H9 (cell line): Measurements from ENCODE around the gene PHYH. TPM values are rescaled to one million over a fixed set of nuclear protein-coding genes. Genes with fewer than 3 reads are reported as not detected.

Experiments used
- DNase-seq: peaks from one replicate; pipeline ENCODE4 v3.0.0-alpha.2; 2017
- H2AFZ ChIP-seq: one replicate; pipeline ENCODE4 v1.6.1; 2013; ENCODE audit warnings: mild to moderate bottlenecking, low read length, control low read depth, moderate library complexity
- H2AK5ac ChIP-seq: 2 replicates; pipeline ENCODE4 v1.6.1; 2013; ENCODE audit warnings: low read length, control low read depth, mixed read lengths; ENCODE audit not compliant: insufficient read length
- H2BK120ac ChIP-seq: one replicate; pipeline ENCODE4 v1.6.1; 2013; ENCODE audit warnings: low read depth, mild to moderate bottlenecking, low read length, control low read depth, inconsistent platforms; ENCODE audit not compliant: poor library complexity, severe bottlenecking
- H2BK12ac ChIP-seq: 2 replicates; pipeline ENCODE4 v1.6.1; 2013; ENCODE audit warnings: low read length, control low read depth, mixed read lengths, low read depth; ENCODE audit not compliant: insufficient read length
- H2BK15ac ChIP-seq: 2 replicates; pipeline ENCODE4 v1.6.1; 2013; ENCODE audit warnings: low read depth, low read length, control low read depth
- H2BK20ac ChIP-seq: one replicate; pipeline ENCODE4 v1.6.1; 2013; ENCODE audit warnings: low read depth, mild to moderate bottlenecking, low read length, control low read depth, inconsistent platforms; ENCODE audit not compliant: poor library complexity, severe bottlenecking
- H2BK5ac ChIP-seq: 2 replicates; pipeline ENCODE4 v1.6.1; 2013; ENCODE audit warnings: low read length, control low read depth, mixed read lengths; ENCODE audit not compliant: insufficient read length
- H3K14ac ChIP-seq: 2 replicates; pipeline ENCODE4 v1.6.1; 2013; ENCODE audit warnings: low read length, control low read depth; ENCODE audit not compliant: insufficient read depth
- H3K18ac ChIP-seq: 2 replicates; pipeline ENCODE4 v1.6.1; 2013; ENCODE audit warnings: low read depth, mild to moderate bottlenecking, mixed read lengths, low read length, control low read depth; ENCODE audit not compliant: insufficient read length
- H3K23ac ChIP-seq: 2 replicates; pipeline ENCODE4 v1.6.1; 2013; ENCODE audit warnings: low read length, control low read depth, mixed read lengths, low read depth; ENCODE audit not compliant: insufficient read length
- H3K23me2 ChIP-seq: 2 replicates; pipeline ENCODE4 v1.6.1; 2013; ENCODE audit warnings: low read depth, mild to moderate bottlenecking, mixed read lengths, low read length, control low read depth; ENCODE audit not compliant: insufficient read length, poor library complexity, severe bottlenecking
- H3K27ac ChIP-seq: 2 replicates; pipeline ENCODE4 v1.5.1; 2013; ENCODE audit warnings: low read length, control low read depth, mixed read lengths, low read depth; ENCODE audit not compliant: insufficient read length
- H3K27me3 ChIP-seq: 2 replicates; pipeline ENCODE4 v1.6.1; 2013; ENCODE audit warnings: low read length, control low read depth, inconsistent platforms; ENCODE audit not compliant: insufficient read depth
- H3K4ac ChIP-seq: 2 replicates; pipeline ENCODE4 v1.6.1; 2013; ENCODE audit warnings: low read depth, mild to moderate bottlenecking, control low read depth, inconsistent platforms, low read length, moderate library complexity
- H3K4me1 ChIP-seq: 2 replicates; pipeline ENCODE4 v1.6.1; 2013; ENCODE audit warnings: low read length, control low read depth, inconsistent platforms; ENCODE audit not compliant: insufficient read depth
- H3K4me2 ChIP-seq: 2 replicates; pipeline ENCODE4 v1.6.1; 2013; ENCODE audit warnings: low read length, control low read depth, mixed read lengths; ENCODE audit not compliant: insufficient read length, insufficient read depth
- H3K56ac ChIP-seq: 2 replicates; pipeline ENCODE4 v1.6.1; 2013; ENCODE audit warnings: low read depth, mild to moderate bottlenecking, mixed read lengths, low read length, control low read depth; ENCODE audit not compliant: insufficient read length
- H3K79me1 ChIP-seq: 2 replicates; pipeline ENCODE4 v1.6.1; 2013; ENCODE audit warnings: low read depth, mild to moderate bottlenecking, moderate library complexity, low read length, control low read depth, inconsistent platforms; ENCODE audit not compliant: insufficient read depth, poor library complexity, severe bottlenecking
- H3K79me2 ChIP-seq: 2 replicates; pipeline ENCODE4 v1.6.1; 2013; ENCODE audit warnings: low read length, control low read depth, inconsistent platforms; ENCODE audit not compliant: insufficient read depth
- H3K9ac ChIP-seq: 2 replicates; pipeline ENCODE4 v1.6.1; 2013; ENCODE audit warnings: low read length, control low read depth, mixed read lengths; ENCODE audit not compliant: insufficient read length; ENCODE audit errors: extremely low read depth
- H3K9me3 ChIP-seq: one replicate; pipeline ENCODE4 v1.6.1; 2013; ENCODE audit warnings: low read depth, low read length, inconsistent platforms; ENCODE audit not compliant: control insufficient read depth
- H3T11ph ChIP-seq: one replicate; pipeline ENCODE4 v1.6.1; 2013; ENCODE audit warnings: mild to moderate bottlenecking, low read length, control low read depth, inconsistent platforms
- H4K20me1 ChIP-seq: one replicate; pipeline ENCODE4 v1.6.1; 2013; ENCODE audit not compliant: control insufficient read depth, insufficient read length, insufficient read depth
- H4K5ac ChIP-seq: 2 replicates; pipeline ENCODE4 v1.6.1; 2013; ENCODE audit warnings: low read depth, mild to moderate bottlenecking, mixed read lengths, low read length, control low read depth; ENCODE audit not compliant: insufficient read length
- H4K8ac ChIP-seq: replicated peaks from 2 replicates; pipeline ENCODE4 v1.6.1; 2013; ENCODE audit warnings: low read length, control low read depth, mixed read lengths, low read depth; ENCODE audit not compliant: insufficient read length
- H4K91ac ChIP-seq: 2 replicates; pipeline ENCODE4 v1.6.1; 2013; ENCODE audit warnings: low read depth, mild to moderate bottlenecking, moderate library complexity, mixed read lengths, low read length, control low read depth; ENCODE audit not compliant: insufficient read length
- H3K27ac Mint-ChIP-seq, 3 experiments: 2 replicates in 2 of 3; 3 replicates in 1 of 3; pipeline ENCODE4 v1.8.0; 2020 to 2021; ENCODE audit warnings: mixed read lengths in 3 of 3, mild to moderate bottlenecking in 1 of 3, moderate library complexity in 1 of 3
- H3K27me3 Mint-ChIP-seq: 2 replicates; pipeline ENCODE4 v1.8.0; 2021; ENCODE audit warnings: low read depth, mild to moderate bottlenecking, moderate library complexity, mixed read lengths
- H3K36me3 Mint-ChIP-seq, 3 experiments: 2 replicates in 2 of 3; 3 replicates in 1 of 3; pipeline ENCODE4 v1.8.0; 2020 to 2021; ENCODE audit warnings: low read depth in 3 of 3, mixed read lengths in 3 of 3; ENCODE audit not compliant: insufficient read depth in 1 of 3
- H3K4me1 Mint-ChIP-seq, 2 experiments: 2 replicates each; pipeline ENCODE4 v1.8.0; 2020; ENCODE audit warnings: mixed read lengths in 2 of 2
- H3K4me3 Mint-ChIP-seq, 2 experiments: 2 replicates in 1 of 2; 3 replicates in 1 of 2; pipeline ENCODE4 v1.8.0; 2020 to 2021; ENCODE audit warnings: mild to moderate bottlenecking in 2 of 2, mixed read lengths in 2 of 2, moderate library complexity in 1 of 2
- H3K9me3 Mint-ChIP-seq, 2 experiments: 2 replicates in 1 of 2; 3 replicates in 1 of 2; pipeline ENCODE4 v1.8.0; 2020; ENCODE audit warnings: mild to moderate bottlenecking in 2 of 2, mixed read lengths in 2 of 2, moderate library complexity in 1 of 2
- CTCF ChIP-seq: fragments of 200-600 bp; sonication (generic); conservative IDR thresholded peaks from 3 replicates; pipeline ENCODE4 v1.8.0; 2021; ENCODE audit warnings: antibody characterized with exemption, mild to moderate bottlenecking
- WGBS: extraction: QIAGEN DNeasy Blood & Tissue Kit; methylation state at CpG from one replicate; pipeline ENCODE4 v1.1.7; 2013; ENCODE audit warnings: missing lambda C conversion rate, low lambda C conversion rate, mixed read lengths; ENCODE audit not compliant: insufficient read length; ENCODE audit errors: extremely low coverage; 5-methylcytosine and 5-hydroxymethylcytosine counted together
- total RNA-seq: library from RNA; stranded (reverse); gene quantifications from 2 replicates; pipeline ENCODE4 v1.2.1, GENCODE V29; 2021

Gene PHYH
- total RNA-seq, 1 experiment from 2014 or later: 21.5 TPM

GRCh38 chr10:13241613-13242012, 58.3 kb downstream of the PHYH start:
- no peak for DNase-seq
- no peak overlapping the region for H2BK12ac ChIP-seq
- Mint-ChIP-seq H3K27me3 (no peaks in the 10 kb centered on the region), H3K27ac (no peak overlapping the region), H3K4me3 (no peak overlapping the region), H3K4me1 (no peaks in the 10 kb centered on the region), H3K9me3 (no peaks in the 10 kb centered on the region), H3K36me3 (no peaks in the 10 kb centered on the region)
- H3K4me2 ChIP-seq: no peak overlapping the region
- no peak overlapping the region for H3K14ac ChIP-seq
- H2BK120ac ChIP-seq: no peak overlapping the region
- no peaks in the 10 kb centered on the region for H3K79me1 ChIP-seq
- H3K79me2 ChIP-seq: no peaks in the 10 kb centered on the region
- no peaks in the 10 kb centered on the region for H4K20me1 ChIP-seq
- H3K4ac ChIP-seq: no peak overlapping the region
- no peaks in the 10 kb centered on the region for H3K4me1 ChIP-seq
- no peak overlapping the region for H3K56ac ChIP-seq
- H3K18ac ChIP-seq: no peak overlapping the region
- no peak overlapping the region for H4K91ac ChIP-seq
- H2BK15ac ChIP-seq: no peak overlapping the region
- no peak overlapping the region for H2BK20ac ChIP-seq
- H3K9me3 ChIP-seq: no peaks in the 10 kb centered on the region
- H3K27me3 ChIP-seq: no peaks in the 10 kb centered on the region
- TF ChIP-seq CTCF: no peak
- no peak overlapping the region for H3K9ac ChIP-seq
- H3K23me2 ChIP-seq: no peaks in the 10 kb centered on the region
- H4K8ac ChIP-seq: no peak overlapping the region
- WGBS: no CpG with 5 or more reads among the region's 3 CpGs
- H3K27ac ChIP-seq: no peak overlapping the region
- H2AK5ac ChIP-seq: no peak overlapping the region
- H3T11ph ChIP-seq: no peak overlapping the region
- H2AFZ ChIP-seq: no peak overlapping the region
- no peak overlapping the region for H2BK5ac ChIP-seq
- H3K23ac ChIP-seq: no peak overlapping the region
- no peak overlapping the region for H4K5ac ChIP-seq
